HepG2 (cell line): Measurements from ENCODE around the gene SUN5. TPM values are rescaled to one million over a fixed set of nuclear protein-coding genes. Genes with fewer than 3 reads are reported as not detected.
"Not testable (repeated sequence)": the region's sequence is repeated elsewhere in the genome, so short reads cannot be mapped to it uniquely, and the experiment has no call there.

Experiments
- ATAC-seq: fragments of 200-7000 bp; cut with Tn5 transposase; 3 replicates; pipeline ENCODE4 v1.9.1; 2020; ENCODE audit warnings: mild to moderate bottlenecking, moderate library complexity
- BruUV-seq: library from RNA; stranded (reverse); fragments of 400-500 nt; replicated peaks from 2 replicates; lab custom pipeline; 2021; lab: Mats Ljungman, UMichigan
- CTCF ChIA-PET: fragments of 300-600 bp; formaldehyde crosslinking; extraction: SDS; loops from one replicate; lab custom pipeline; 2021; ENCODE audit warnings: low total read pairs, inconsistent platforms, low intra/inter-chr PET ratio; lab: Yijun Ruan, JAX
- POLR2A ChIA-PET: fragments of 350-600 bp; sonication (Branson Sonifier 250); formaldehyde crosslinking; loops from one replicate; lab custom pipeline; 2020; ENCODE audit warnings: antibody characterized with exemption, inconsistent platforms; lab: Yijun Ruan, JAX
- DNase-seq: peaks from one replicate; pipeline ENCODE4 v3.0.0-alpha.2; 2015; ENCODE audit warnings: low spot score
- FAIRE-seq: peaks from 3 replicates; lab custom pipeline; 2011; peaks lifted over from hg19 to GRCh38; lab: Jason Lieb, UNC
- H2AFZ ChIP-seq: one replicate; pipeline ENCODE4 v1.6.1; 2011; ENCODE audit warnings: low read length, inconsistent platforms
- H3K27ac ChIP-seq: fragments of 300-600 bp; 3 replicates; pipeline ENCODE4 v1.8.0; 2011; ENCODE audit warnings: mixed run types, mild to moderate bottlenecking, mixed read lengths, low read length, inconsistent platforms; ENCODE audit not compliant: insufficient read depth; ENCODE audit errors: extremely low read length
- H3K27me3 ChIP-seq, 2 experiments: fragments of 200-600 bp in 1 of 2; 2 replicates in 1 of 2; 3 replicates in 1 of 2; pipeline versions ENCODE4 v1.6.0 to v1.8.0; 2011; ENCODE audit warnings: low read length in 2 of 2, mild to moderate bottlenecking in 2 of 2, moderate library complexity in 2 of 2, inconsistent platforms in 1 of 2; ENCODE audit not compliant: insufficient read depth in 2 of 2, control insufficient read depth in 1 of 2
- H3K36me3 ChIP-seq, 2 experiments: fragments of 200-600 bp in 1 of 2; replicated peaks in 1 of 2; 2 replicates in 1 of 2; 3 replicates in 1 of 2; pipeline versions ENCODE4 v1.5.1 to v1.8.0; 2011; ENCODE audit warnings: low read length in 2 of 2, inconsistent platforms in 1 of 2; ENCODE audit not compliant: insufficient read depth in 2 of 2, control insufficient read depth in 1 of 2
- H3K4me1 ChIP-seq: 2 replicates; pipeline ENCODE4 v1.5.1; 2012; ENCODE audit warnings: low read length, inconsistent platforms; ENCODE audit not compliant: insufficient read depth
- H3K4me2 ChIP-seq: 2 replicates; pipeline ENCODE4 v1.6.0; 2011; ENCODE audit warnings: low read depth, low read length, inconsistent platforms
- H3K4me3 ChIP-seq, 3 experiments: fragments of 200-600 bp in 1 of 3; sonication (generic), shearing (Covaris generic) in 1 of 3; replicated peaks in 1 of 3; 2 replicates each; pipeline ENCODE4 v1.5.1; 2011 to 2016; ENCODE audit warnings: low read length in 3 of 3, inconsistent platforms in 2 of 3, low read depth in 2 of 3, mild to moderate bottlenecking in 2 of 3, control low read depth in 1 of 3, mixed read lengths in 1 of 3; ENCODE audit not compliant: insufficient read depth in 1 of 3
- H3K79me2 ChIP-seq: one replicate; pipeline ENCODE4 v1.6.1; 2011; ENCODE audit warnings: low read length, inconsistent platforms; ENCODE audit not compliant: insufficient read depth
- H3K9ac ChIP-seq: 2 replicates; pipeline ENCODE4 v1.6.0; 2011; ENCODE audit warnings: mild to moderate bottlenecking, low read depth, low read length, inconsistent platforms; ENCODE audit not compliant: insufficient read depth
- H3K9me3 ChIP-seq: 2 replicates; pipeline ENCODE4 v1.5.1; 2012; ENCODE audit warnings: mild to moderate bottlenecking, low read length
- H4K20me1 ChIP-seq: 2 replicates; pipeline ENCODE4 v1.6.0; 2011; ENCODE audit warnings: inconsistent platforms, mild to moderate bottlenecking, low read length, moderate library complexity; ENCODE audit not compliant: insufficient read depth
- ATF3 ChIP-seq: sonication (generic); formaldehyde crosslinking; IDR thresholded peaks from 2 replicates; pipeline ENCODE4 v1.4.0; 2020; ENCODE audit warnings: missing genetic modification reagents
- DR1 ChIP-seq: sonication (generic); formaldehyde crosslinking; IDR thresholded peaks from 2 replicates; pipeline ENCODE4 v1.8.0; 2021; ENCODE audit warnings: mild to moderate bottlenecking, missing genetic modification reagents, inconsistent platforms
- GFI1 ChIP-seq: sonication (generic); formaldehyde crosslinking; IDR thresholded peaks from 2 replicates; pipeline ENCODE4 v1.5.0; 2020; ENCODE audit warnings: missing genetic modification reagents, mild to moderate bottlenecking, borderline replicate concordance
- NRL ChIP-seq: sonication (generic); formaldehyde crosslinking; IDR thresholded peaks from 2 replicates; pipeline ENCODE4 v1.5.0; 2020; ENCODE audit warnings: missing genetic modification reagents, mild to moderate bottlenecking, moderate library complexity, borderline replicate concordance
- XRCC5 ChIP-seq: fragments of 200-400 bp; formaldehyde crosslinking; optimal IDR thresholded peaks from 2 replicates; pipeline ENCODE3; 2017; ENCODE audit warnings: mild to moderate bottlenecking, low read length
- ZBTB34 ChIP-seq: sonication (generic); formaldehyde crosslinking; IDR thresholded peaks from 2 replicates; pipeline ENCODE4 v1.8.0; 2022; ENCODE audit warnings: mild to moderate bottlenecking, missing genetic modification reagents
- ZFX ChIP-seq: sonication (generic); formaldehyde crosslinking; IDR thresholded peaks from 2 replicates; pipeline ENCODE4 v1.4.0; 2020; ENCODE audit warnings: mild to moderate bottlenecking, low read depth, missing genetic modification reagents, moderate library complexity
- ZNF580 ChIP-seq: IDR thresholded peaks from 2 replicates; pipeline ENCODE4 v1.6.1; 2016; ENCODE audit warnings: low read depth, borderline replicate concordance
- ZNF629 ChIP-seq: sonication (generic); formaldehyde crosslinking; conservative IDR thresholded peaks from 2 replicates; pipeline ENCODE4 v1.5.0; 2020; ENCODE audit warnings: missing genetic modification reagents
- ZNF652 ChIP-seq: IDR thresholded peaks from 2 replicates; pipeline ENCODE4 v1.6.1; 2016; ENCODE audit warnings: low read depth, borderline replicate concordance
- ZNF687 ChIP-seq: sonication (generic); formaldehyde crosslinking; IDR thresholded peaks from 2 replicates; pipeline ENCODE4 v1.5.1; 2020; ENCODE audit warnings: mild to moderate bottlenecking, missing genetic modification reagents, moderate library complexity
- ZNF691 ChIP-seq: sonication (generic); formaldehyde crosslinking; IDR thresholded peaks from 2 replicates; pipeline ENCODE4 v1.4.0; 2020; ENCODE audit warnings: missing genetic modification reagents, low read depth, mild to moderate bottlenecking, borderline replicate concordance
- ZNF788 ChIP-seq: sonication (generic); formaldehyde crosslinking; IDR thresholded peaks from 2 replicates; pipeline ENCODE4 v1.5.0; 2020; ENCODE audit warnings: mild to moderate bottlenecking, missing genetic modification reagents, borderline replicate concordance
- WGBS: methylation state at CpG from one replicate; pipeline ENCODE4 v1.1.6; 2017; ENCODE audit warnings: low lambda C conversion rate; 5-methylcytosine and 5-hydroxymethylcytosine counted together
- in situ Hi-C: cut with HindIII; loops from 2 replicates; pipeline ENCODE4 v1.10.0; 2017; ENCODE audit warnings: low pct_unique_long_range_greater_than_20kb; ENCODE audit not compliant: extremely low pct_ligation_motif_present
- intact Hi-C: fragments of 100-400 bp; cut with micrococcal nuclease; formaldehyde crosslinking; loops from one replicate; pipeline ENCODE4 v1.10.0; 2022; ENCODE audit not compliant: unreplicated experiment
- polyA plus RNA-seq, 8 experiments: library from polyadenylated mRNA; depleted of rRNA in 3 of 8; stranded (reverse) in 7 of 8; unstranded in 1 of 8; fragments of >200 nt; fragmentation: Illumina TruSeq in 4 of 8; extraction: Trizol in 4 of 8; gene quantifications; 2 replicates each; pipeline versions ENCODE4 v1.2.1 to v1.2.3, GENCODE V29; 2011 to 2016; ENCODE audit warnings: low read depth in 4 of 8, missing spikeins in 1 of 8, mixed read lengths in 1 of 8; ENCODE audit not compliant: insufficient read depth in 1 of 8
- total RNA-seq, 5 experiments: library from RNA; depleted of rRNA; stranded (reverse); fragments of >200 nt; fragmentation: Illumina TruSeq; extraction: Trizol; gene quantifications; 2 replicates each; pipeline ENCODE4 v1.2.3, GENCODE V29; 2016; ENCODE audit warnings: low read depth in 1 of 5

Gene SUN5
- total and polyA plus RNA-seq, 2 of the 13 experiments (the other 11 are each of a cell fraction or from before 2014, with no cell fraction given): not detected

GRCh38 chr20:32974204-32975064 lies 29.8 kb downstream of the SUN5 start:
- FAIRE-seq: not testable (repeated sequence)
- TF ChIP-seq ZNF629 (CRISPR knock-in tag): peak; percentile 66
- TF ChIP-seq ATF3 (CRISPR knock-in tag): 0 out of 2 replicates have a peak, but pooled peaks have one; percentile 8
- peak; percentile 16; the same call in 1 of the 2 replicates for TF ChIP-seq ZNF788
- 0 out of 2 replicates have a peak, but pooled peaks have one; percentile 17 for TF ChIP-seq ZNF580 (CRISPR knock-in tag)
- peak; percentile 67; the same call in 1 of the 2 replicates for TF ChIP-seq ZNF652
- TF ChIP-seq ZBTB34 (CRISPR knock-in tag): 0 out of 2 replicates have a peak, but pooled peaks have one; percentile 40
- 0 out of 2 replicates have a peak, but pooled peaks have one; percentile 29 for TF ChIP-seq ZNF691 (CRISPR knock-in tag)
- TF ChIP-seq NRL: 0 out of 2 replicates have a peak, but pooled peaks have one; percentile 16
- 0 out of 2 replicates have a peak, but pooled peaks have one; percentile 21 for TF ChIP-seq GFI1 (CRISPR knock-in tag)
- TF ChIP-seq ZNF687 (CRISPR knock-in tag): peak; percentile 28; the same call in 1 of the 2 replicates
- 0 out of 2 replicates have a peak, but pooled peaks have one; percentile 0 for TF ChIP-seq DR1 (CRISPR knock-in tag)
- peak; percentile 25; the same call in 1 of the 2 replicates for TF ChIP-seq ZFX (CRISPR knock-in tag)
- TF ChIP-seq XRCC5: peak; percentile 7
- TF ChIP-seq, all 625 proteins: peak for 13; not testable (repeated sequence) for 612
- H3K27ac ChIP-seq, H3K79me2 ChIP-seq, H3K36me3 ChIP-seq, H4K20me1 ChIP-seq, H2AFZ ChIP-seq, BruUV-seq, POLR2A ChIA-PET, H3K9me3 ChIP-seq, ATAC-seq, intact Hi-C loops, in situ Hi-C loops, CTCF ChIA-PET, H3K4me3 ChIP-seq, H3K9ac ChIP-seq, DNase-seq: not testable (repeated sequence)
- Histone ChIP-seq H3K4me1 (peaks cover 74% of the 10 kb centered on the region), H3K4me2 (peak overlapping the region; percentile 34), H3K27me3 (peaks cover 6 to 31% of the 10 kb centered on the region in 2 experiments)
- 48% methylated on average over 9 of the region's 9 CpGs for WGBS
